ENCODE results near the gene FXN. TPM values are rescaled to one million over a fixed set of nuclear protein-coding genes. Genes with fewer than 3 reads are reported as not detected.

Gene FXN
- total and polyA plus RNA-seq, 2 donors (not counting 1 experiment from before 2014, with no cell fraction given): 8.8 to 9.6 TPM

GRCh38 chr9:68991457-68991856 is 44.1 kb upstream of the FXN start:
- 94% methylated on average over 8 of the region's 9 CpGs for WGBS (ENCODE audit: insufficient coverage)
- H3K4me2 ChIP-seq (replicated peaks; ENCODE audit: low read depth, low read length, poor library complexity, severe bottlenecking): no peak overlapping the region
- H3K36me3 ChIP-seq (replicated peaks in 1 of 2; ENCODE audit: control extremely low read depth in 1 of 2, control insufficient read depth in 1 of 2, extremely low read depth in 1 of 2, insufficient read depth in 2 of 2, low read length in 1 of 2): peaks cover 6 to 10% of the 10 kb centered on the region in 2 experiments
- no peak for DNase-seq
- H3K9me3 Mint-ChIP-seq (ENCODE audit: insufficient read depth): no peaks in the 10 kb centered on the region
- H3K27me3 ChIP-seq (replicated peaks in 1 of 4; ENCODE audit: control extremely low read depth in 1 of 4, control insufficient read depth in 3 of 4, insufficient read depth in 4 of 4, low read length in 3 of 4): no peaks in the 10 kb centered on the region
- no peak overlapping the region for H3K9ac ChIP-seq (ENCODE audit: low read length)
- no peak overlapping the region for H3K27ac ChIP-seq (ENCODE audit: low read length in 2 of 2)
- ATAC-seq (ENCODE audit: low read depth): no peak
- CTCF ChIA-PET: no interaction called here
- no peaks in the 10 kb centered on the region for H3K9me3 ChIP-seq (ENCODE audit: control extremely low read depth in 1 of 3, control insufficient read depth in 2 of 3, insufficient read depth in 1 of 3, low read length in 2 of 3)
- H3K4me1 ChIP-seq (ENCODE audit: control insufficient read depth in 2 of 2, insufficient read depth in 2 of 2, low read length in 2 of 2): peaks cover 0 to 6% of the 10 kb centered on the region in 2 donors
- no peak overlapping the region for H2AFZ ChIP-seq (ENCODE audit: insufficient read depth, low read depth, low read length, poor library complexity, severe bottlenecking)
- no peaks in the 10 kb centered on the region for H3K27me3 Mint-ChIP-seq
- POLR2A ChIA-PET: no interaction called here
- no peak for TF ChIP-seq EZH2 (IDR thresholded peaks at IDR 0.05; ENCODE audit: borderline replicate concordance, insufficient read depth, low read depth, low read length, poor library complexity, severe bottlenecking)
- TF ChIP-seq, protein P1, sequence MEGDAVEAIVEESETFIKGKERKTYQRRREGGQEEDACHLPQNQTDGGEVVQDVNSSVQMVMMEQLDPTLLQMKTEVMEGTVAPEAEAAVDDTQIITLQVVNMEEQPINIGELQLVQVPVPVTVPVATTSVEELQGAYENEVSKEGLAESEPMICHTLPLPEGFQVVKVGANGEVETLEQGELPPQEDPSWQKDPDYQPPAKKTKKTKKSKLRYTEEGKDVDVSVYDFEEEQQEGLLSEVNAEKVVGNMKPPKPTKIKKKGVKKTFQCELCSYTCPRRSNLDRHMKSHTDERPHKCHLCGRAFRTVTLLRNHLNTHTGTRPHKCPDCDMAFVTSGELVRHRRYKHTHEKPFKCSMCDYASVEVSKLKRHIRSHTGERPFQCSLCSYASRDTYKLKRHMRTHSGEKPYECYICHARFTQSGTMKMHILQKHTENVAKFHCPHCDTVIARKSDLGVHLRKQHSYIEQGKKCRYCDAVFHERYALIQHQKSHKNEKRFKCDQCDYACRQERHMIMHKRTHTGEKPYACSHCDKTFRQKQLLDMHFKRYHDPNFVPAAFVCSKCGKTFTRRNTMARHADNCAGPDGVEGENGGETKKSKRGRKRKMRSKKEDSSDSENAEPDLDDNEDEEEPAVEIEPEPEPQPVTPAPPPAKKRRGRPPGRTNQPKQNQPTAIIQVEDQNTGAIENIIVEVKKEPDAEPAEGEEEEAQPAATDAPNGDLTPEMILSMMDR (IDR thresholded peaks at IDR 0.05): no peak
- peaks cover 10% of the 10 kb centered on the region for H3K4me1 Mint-ChIP-seq
- intact Hi-C loops (cut with micrococcal nuclease): loop anchor here (10.0 kb wide), 1 partner anchor 487 kb away; no protein-coding TSS in a partner anchor
- H3K4me3 ChIP-seq (ENCODE audit: control extremely low read depth in 1 of 5, extremely low read depth in 1 of 5, insufficient read depth in 1 of 5, low read depth in 2 of 5, low read length in 4 of 5): no peak overlapping the region
- H3K4me3 Mint-ChIP-seq: no peak overlapping the region
- no peak overlapping the region for H3K27ac Mint-ChIP-seq
- no peaks in the 10 kb centered on the region for H4K20me1 ChIP-seq (ENCODE audit: control insufficient read depth, insufficient read depth, low read length, poor library complexity, severe bottlenecking)
- no peaks in the 10 kb centered on the region for H3K79me2 ChIP-seq (ENCODE audit: control insufficient read depth, insufficient read depth, low read length)

DNA sequence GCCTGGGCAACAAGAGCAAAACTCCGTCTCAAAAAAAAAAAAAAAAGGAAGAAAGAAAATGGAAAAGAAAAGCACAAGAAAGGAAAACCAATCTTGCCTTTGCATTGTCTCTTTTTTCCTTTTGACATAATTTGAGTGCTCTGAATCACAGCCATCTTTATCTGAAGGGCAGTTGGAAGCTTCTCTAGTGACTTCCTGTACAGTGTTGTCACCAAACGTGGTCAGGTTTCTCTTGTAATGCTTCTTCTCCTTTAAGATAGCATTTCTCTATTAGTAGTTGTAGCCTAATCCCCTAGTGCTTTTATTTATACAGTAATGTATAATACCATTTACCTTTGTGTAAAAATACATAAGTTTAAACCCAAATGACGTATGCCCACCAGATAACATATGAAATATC is 39.8 kb upstream of the FXN start:
- Mint-ChIP-seq H3K9me3 (ENCODE audit: insufficient read depth) (no peaks in the 10 kb centered on the region), H3K27ac (peak overlapping the region; percentile 32), H3K4me1 (peaks cover 21% of the 10 kb centered on the region), H3K27me3 (no peaks in the 10 kb centered on the region), H3K4me3 (no peak overlapping the region)
- no peaks in the 10 kb centered on the region for H3K79me2 ChIP-seq (ENCODE audit: control insufficient read depth, insufficient read depth, low read length)
- WGBS (ENCODE audit: insufficient coverage): no CpG with 5 or more reads among the region's 3 CpGs
- no peak for DNase-seq
- H3K4me1 ChIP-seq (ENCODE audit: control insufficient read depth in 2 of 2, insufficient read depth in 2 of 2, low read length in 2 of 2): peaks cover 0 to 7% of the 10 kb centered on the region in 2 donors
- POLR2A ChIA-PET: interaction anchor here (0.7 kb wide), 1 partner anchor 15 kb away, joined by 5 read pairs; no protein-coding TSS in a partner anchor
- ATAC-seq (ENCODE audit: low read depth): no peak
- no peak overlapping the region for H2AFZ ChIP-seq (ENCODE audit: insufficient read depth, low read depth, low read length, poor library complexity, severe bottlenecking)
- no peaks in the 10 kb centered on the region for H3K27me3 ChIP-seq (replicated peaks in 1 of 4; ENCODE audit: control extremely low read depth in 1 of 4, control insufficient read depth in 3 of 4, insufficient read depth in 4 of 4, low read length in 3 of 4)
- peaks cover 3 to 10% of the 10 kb centered on the region in 2 experiments for H3K36me3 ChIP-seq (replicated peaks in 1 of 2; ENCODE audit: control extremely low read depth in 1 of 2, control insufficient read depth in 1 of 2, extremely low read depth in 1 of 2, insufficient read depth in 2 of 2, low read length in 1 of 2)
- no peaks in the 10 kb centered on the region for H3K9me3 ChIP-seq (ENCODE audit: control extremely low read depth in 1 of 3, control insufficient read depth in 2 of 3, insufficient read depth in 1 of 3, low read length in 2 of 3)
- peaks cover 4% of the 10 kb centered on the region for H4K20me1 ChIP-seq (ENCODE audit: control insufficient read depth, insufficient read depth, low read length, poor library complexity, severe bottlenecking)
- H3K9ac ChIP-seq (ENCODE audit: low read length): no peak overlapping the region
- peak overlapping the region in 1 of 2 donors; percentile 55 for H3K27ac ChIP-seq (ENCODE audit: low read length in 2 of 2)
- TF ChIP-seq, protein P1 (IDR thresholded peaks at IDR 0.05): no peak
- TF ChIP-seq EZH2 (IDR thresholded peaks at IDR 0.05; ENCODE audit: borderline replicate concordance, insufficient read depth, low read depth, low read length, poor library complexity, severe bottlenecking): no peak
- intact Hi-C loops (cut with micrococcal nuclease): loop anchor here (5.0 to 10.0 kb wide), 2 partner anchors 288 to 491 kb away; partner anchors contain the start of gene PIP5K1B
- CTCF ChIA-PET: interaction anchor here (1.1 to 4.7 kb wide), 2 partner anchors 12 to 310 kb away, joined by 5 to 26 read pairs; no protein-coding TSS in a partner anchor
- no peak overlapping the region for H3K4me3 ChIP-seq (ENCODE audit: control extremely low read depth in 1 of 5, extremely low read depth in 1 of 5, insufficient read depth in 1 of 5, low read depth in 2 of 5, low read length in 4 of 5)
- no peak overlapping the region for H3K4me2 ChIP-seq (replicated peaks; ENCODE audit: low read depth, low read length, poor library complexity, severe bottlenecking)

All from B cell (primary cell).